Stomach (tissue), 4 donors: ENCODE results near the gene SH3PXD2A.

Experiments used
- CTCF ChIP-seq, 7 experiments: fragments of 450-650 bp in 4 of 7; fragments of 200-600 bp in 3 of 7; sonication (generic) in 3 of 7; IDR thresholded peaks; one replicate each; pipeline ENCODE4 v1.5.1; 2016 to 2019; ENCODE audit warnings: antibody characterized with exemption in 7 of 7, control low read depth in 2 of 7, mild to moderate bottlenecking in 1 of 7
- POLR2A ChIP-seq, 4 donors: fragments of 450-650 bp; IDR thresholded peaks; one replicate each; pipeline ENCODE4 v1.6.1; 2016; ENCODE audit warnings: antibody characterized with exemption in 4 of 4, control low read depth in 2 of 4, mild to moderate bottlenecking in 1 of 4, moderate library complexity in 1 of 4

- TF ChIP-seq POLR2A (IDR thresholded peaks at IDR 0.05) (no peak), CTCF (IDR thresholded peaks at IDR 0.05) (no peak)
Observed at GRCh38 chr10:103646304-103646703, 209.1 kb downstream of the SH3PXD2A start.
